KOPT-K1 (cell line): ENCODE data around the gene KLHL25.

Experiments
- H3K27ac ChIP-seq: fragments of 200-600 bp; sonication (generic); 2 replicates; pipeline ENCODE4 v1.5.1; 2016; ENCODE audit warnings: antibody characterized with exemption, mild to moderate bottlenecking, low read depth, low read length; ENCODE audit not compliant: poor library complexity, severe bottlenecking
- H3K36me3 ChIP-seq: fragments of 200-600 bp; sonication (generic); 2 replicates; pipeline ENCODE4 v1.5.1; 2017; ENCODE audit warnings: antibody characterized with exemption, mild to moderate bottlenecking, low read length, moderate library complexity; ENCODE audit not compliant: insufficient read depth
- H3K9me3 ChIP-seq: fragments of 200-600 bp; sonication (generic); 2 replicates; pipeline ENCODE4 v1.5.1; 2017; ENCODE audit warnings: antibody characterized with exemption, low read length, mild to moderate bottlenecking; ENCODE audit not compliant: insufficient read depth, poor library complexity, severe bottlenecking

KLHL25 gene

GRCh38 chr15:85711580-85712192, 83.0 kb downstream of the KLHL25 start:
- no peaks in the 10 kb centered on the region for H3K9me3 ChIP-seq
- H3K27ac ChIP-seq = no peak overlapping the region
- H3K36me3 ChIP-seq = peaks cover 67% of the 10 kb centered on the region

- no peak overlapping the region for H3K27ac ChIP-seq
- H3K36me3 ChIP-seq = peaks cover 54% of the 10 kb centered on the region
- no peaks in the 10 kb centered on the region for H3K9me3 ChIP-seq
Observed at GRCh38 chr15:85710340-85710842, 84.3 kb downstream of the KLHL25 start.
